ENCODE data around the gene LEKR1. TPM values are rescaled to one million over a fixed set of nuclear protein-coding genes. Genes with fewer than 3 reads are reported as not detected.
A peak's percentile ranks its signal among the peaks of the same experiment; 100 is the strongest.

Gene LEKR1
- polyA plus RNA-seq, 1 experiment = 0.12 TPM

- no peak for DNase-seq (ENCODE audit: low read depth)
- Histone ChIP-seq H3K27me3 (ENCODE audit: control insufficient read depth, insufficient read depth, low read length) (no peaks in the 10 kb centered on the region), H3K36me3 (ENCODE audit: control insufficient read depth, insufficient read depth, low read length) (no peaks in the 10 kb centered on the region), H3K4me3 (ENCODE audit: low read depth, low read length) (no peak overlapping the region)
- CTCF ChIA-PET = no interaction called here
- TF ChIP-seq CTCF (IDR thresholded peaks at IDR 0.05; ENCODE audit: insufficient read depth, low read depth, low read length) = no peak
- POLR2A ChIA-PET = no interaction called here
Observed at GRCh38 chr3:156938724-156939123, 112.6 kb downstream of the LEKR1 start.

DNA sequence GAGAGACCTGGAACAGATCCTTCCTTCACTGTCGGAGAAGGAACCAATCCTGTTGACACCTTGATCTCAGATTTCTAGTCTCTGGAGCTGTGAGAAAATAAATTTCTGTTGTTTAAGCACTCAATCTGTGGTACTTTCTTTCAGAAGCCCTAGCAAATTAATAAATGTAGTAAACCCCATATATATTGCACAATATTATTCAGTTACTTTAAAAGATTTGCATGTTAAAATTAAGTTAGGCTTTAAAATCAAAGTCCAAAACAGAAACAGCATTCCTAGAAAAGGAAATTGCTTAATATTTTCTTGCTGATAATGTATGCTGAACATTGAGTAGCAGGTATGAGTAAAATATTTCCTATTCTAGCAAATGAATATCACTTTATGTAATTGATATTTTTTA lies 113.2 kb downstream of the LEKR1 start:
- H3K4me3 ChIP-seq (ENCODE audit: low read depth, low read length) = no peak overlapping the region
- DNase-seq (ENCODE audit: low read depth) = no peak
- H3K36me3 ChIP-seq (ENCODE audit: control insufficient read depth, insufficient read depth, low read length) = no peaks in the 10 kb centered on the region
- ChIA-PET POLR2A (no interaction called here), CTCF (no interaction called here)
- no peaks in the 10 kb centered on the region for H3K27me3 ChIP-seq (ENCODE audit: control insufficient read depth, insufficient read depth, low read length)
- no peak for TF ChIP-seq CTCF (IDR thresholded peaks at IDR 0.05; ENCODE audit: insufficient read depth, low read depth, low read length)

- H3K36me3 ChIP-seq (ENCODE audit: control insufficient read depth, insufficient read depth, low read length) = no peaks in the 10 kb centered on the region
- no peaks in the 10 kb centered on the region for H3K27me3 ChIP-seq (ENCODE audit: control insufficient read depth, insufficient read depth, low read length)
- ChIA-PET CTCF (no interaction called here), POLR2A (no interaction called here)
- DNase-seq (ENCODE audit: low read depth) = no peak
- TF ChIP-seq CTCF (IDR thresholded peaks at IDR 0.05; ENCODE audit: insufficient read depth, low read depth, low read length) = no peak
- no peak overlapping the region for H3K4me3 ChIP-seq (ENCODE audit: low read depth, low read length)
Observed at GRCh38 chr3:156941311-156941710, 115.2 kb downstream of the LEKR1 start.

GRCh38 chr3:156948402-156949210 lies 122.5 kb downstream of the LEKR1 start:
- ChIA-PET POLR2A (no interaction called here), CTCF (interaction anchor here (0.5 kb wide), 1 partner anchor 343 kb away, joined by 3 read pairs; no protein-coding TSS in a partner anchor)
- H3K36me3 ChIP-seq (ENCODE audit: control insufficient read depth, insufficient read depth, low read length) = no peaks in the 10 kb centered on the region
- TF ChIP-seq CTCF (IDR thresholded peaks at IDR 0.05; ENCODE audit: insufficient read depth, low read depth, low read length) = no peak
- no peaks in the 10 kb centered on the region for H3K27me3 ChIP-seq (ENCODE audit: control insufficient read depth, insufficient read depth, low read length)
- DNase-seq (ENCODE audit: low read depth) = no peak
- no peak overlapping the region for H3K4me3 ChIP-seq (ENCODE audit: low read depth, low read length)

GRCh38 chr3:156952011-156952410 lies 125.9 kb downstream of the LEKR1 start:
- no peak for TF ChIP-seq CTCF (IDR thresholded peaks at IDR 0.05; ENCODE audit: insufficient read depth, low read depth, low read length)
- DNase-seq (ENCODE audit: low read depth) = peak; percentile 12
- POLR2A ChIA-PET = no interaction called here

More at GRCh38 chr3:156952011-156952410, 125.9 kb downstream of the LEKR1 start:
- H3K36me3 ChIP-seq (ENCODE audit: control insufficient read depth, insufficient read depth, low read length) = no peaks in the 10 kb centered on the region
- H3K4me3 ChIP-seq (ENCODE audit: low read depth, low read length) = no peak overlapping the region
- CTCF ChIA-PET = no interaction called here
- no peaks in the 10 kb centered on the region for H3K27me3 ChIP-seq (ENCODE audit: control insufficient read depth, insufficient read depth, low read length)
